ENCODE measurements around the gene CPPED1.

The CPPED1 gene

GRCh38 chr16:12723681-12724080, 80.0 kb downstream of the CPPED1 start:
- DNase-seq (ENCODE audit: low read depth): no peak
- no peak for TF ChIP-seq CTCF (IDR thresholded peaks at IDR 0.05; ENCODE audit: control insufficient read depth, extremely low read depth, insufficient read depth)

GRCh38 chr16:12721841-12722421, 81.8 kb downstream of the CPPED1 start:
- no peak for TF ChIP-seq CTCF (IDR thresholded peaks at IDR 0.05; ENCODE audit: control insufficient read depth, extremely low read depth, insufficient read depth)
- DNase-seq (ENCODE audit: low read depth): no peak
- no peak overlapping the region for H3K4me3 ChIP-seq (ENCODE audit: low read depth, low read length)

More at GRCh38 chr16:12723681-12724080, 80.0 kb downstream of the CPPED1 start:
- H3K4me3 ChIP-seq (ENCODE audit: low read depth, low read length): no peak overlapping the region

- no peak overlapping the region for H3K4me3 ChIP-seq (ENCODE audit: low read depth, low read length)
- DNase-seq (ENCODE audit: low read depth): no peak
- no peak for TF ChIP-seq CTCF (IDR thresholded peaks at IDR 0.05; ENCODE audit: control insufficient read depth, extremely low read depth, insufficient read depth)
These were observed 83.7 kb downstream of the CPPED1 start for GRCh38 chr16:12719972-12720371.

GRCh38 chr16:12716658-12717057, 87.0 kb downstream of the CPPED1 start:
- DNase-seq (ENCODE audit: low read depth): no peak
- TF ChIP-seq CTCF (IDR thresholded peaks at IDR 0.05; ENCODE audit: control insufficient read depth, extremely low read depth, insufficient read depth): no peak
- H3K4me3 ChIP-seq (ENCODE audit: low read depth, low read length): no peak overlapping the region

GRCh38 chr16:12709807-12710206, 93.9 kb downstream of the CPPED1 start:
- DNase-seq (ENCODE audit: low read depth): no peak
- no peak overlapping the region for H3K4me3 ChIP-seq (ENCODE audit: low read depth, low read length)
- no peak for TF ChIP-seq CTCF (IDR thresholded peaks at IDR 0.05; ENCODE audit: control insufficient read depth, extremely low read depth, insufficient read depth)

GRCh38 chr16:12708266-12708665, 95.4 kb downstream of the CPPED1 start:
- H3K4me3 ChIP-seq (ENCODE audit: low read depth, low read length): no peak overlapping the region
- DNase-seq (ENCODE audit: low read depth): no peak
- no peak for TF ChIP-seq CTCF (IDR thresholded peaks at IDR 0.05; ENCODE audit: control insufficient read depth, extremely low read depth, insufficient read depth)

GRCh38 chr16:12706628-12707027, 97.1 kb downstream of the CPPED1 start:
- no peak for TF ChIP-seq CTCF (IDR thresholded peaks at IDR 0.05; ENCODE audit: control insufficient read depth, extremely low read depth, insufficient read depth)
- DNase-seq (ENCODE audit: low read depth): no peak
- no peak overlapping the region for H3K4me3 ChIP-seq (ENCODE audit: low read depth, low read length)
